Measurements from ENCODE around the gene TBL1XR1. TPM values are rescaled to one million over a fixed set of nuclear protein-coding genes. Genes with fewer than 3 reads are reported as not detected.

Gene TBL1XR1
- total RNA-seq, 1 experiment from 2014 or later: 127 TPM

GRCh38 chr3:176995946-176996345 is 201.3 kb downstream of the TBL1XR1 start:
- no peaks in the 10 kb centered on the region for H3K4me1 Mint-ChIP-seq (ENCODE audit: low read depth, unreplicated experiment)
- H3K4me3 ChIP-seq (ENCODE audit: low read depth, low read length): no peak overlapping the region
- H3K4me1 ChIP-seq: no peaks in the 10 kb centered on the region
- H3K4me3 Mint-ChIP-seq (ENCODE audit: unreplicated experiment): no peak overlapping the region
- peaks cover 9% of the 10 kb centered on the region for H3K9me3 Mint-ChIP-seq (ENCODE audit: unreplicated experiment)
- no peak overlapping the region for H3K27ac Mint-ChIP-seq (ENCODE audit: unreplicated experiment)
- no TSS peak for BruUV-seq (replicated peaks)
- TF ChIP-seq CTCF (IDR thresholded peaks at IDR 0.05; ENCODE audit: insufficient read depth in 1 of 2, low read depth in 1 of 2, low read length in 1 of 2, severe bottlenecking in 1 of 2, unreplicated experiment in 1 of 2): no peak
- H3K27me3 ChIP-seq (replicated peaks; ENCODE audit: control insufficient read depth, insufficient read depth, low read length): no peaks in the 10 kb centered on the region
- no peaks in the 10 kb centered on the region for H3K36me3 ChIP-seq (ENCODE audit: control insufficient read depth, insufficient read depth, low read length)
- intact Hi-C loops (cut with micrococcal nuclease; ENCODE audit: unreplicated experiment): no loop called here
- H3K27me3 Mint-ChIP-seq (ENCODE audit: insufficient read depth, unreplicated experiment): no peaks in the 10 kb centered on the region
- POLR2A ChIA-PET: no interaction called here
- DNase-seq: no peak
- H3K9me3 ChIP-seq: no peaks in the 10 kb centered on the region
- CTCF ChIA-PET: no interaction called here
- no peaks in the 10 kb centered on the region for H3K36me3 Mint-ChIP-seq (ENCODE audit: insufficient read depth, unreplicated experiment)

GRCh38 chr3:176994891-176995781 is 202.1 kb downstream of the TBL1XR1 start:
- H3K9me3 ChIP-seq: no peaks in the 10 kb centered on the region
- intact Hi-C loops (cut with micrococcal nuclease; ENCODE audit: unreplicated experiment): no loop called here
- no peak overlapping the region for H3K27ac Mint-ChIP-seq (ENCODE audit: unreplicated experiment)
- no peak overlapping the region for H3K4me3 Mint-ChIP-seq (ENCODE audit: unreplicated experiment)
- no peak overlapping the region for H3K4me3 ChIP-seq (ENCODE audit: low read depth, low read length)
- no peaks in the 10 kb centered on the region for H3K4me1 ChIP-seq
- ChIA-PET POLR2A (no interaction called here), CTCF (no interaction called here)
- no peak for DNase-seq
- H3K36me3 Mint-ChIP-seq (ENCODE audit: insufficient read depth, unreplicated experiment): no peaks in the 10 kb centered on the region
- H3K4me1 Mint-ChIP-seq (ENCODE audit: low read depth, unreplicated experiment): no peaks in the 10 kb centered on the region
- BruUV-seq (replicated peaks): no TSS peak
- peaks cover 9% of the 10 kb centered on the region for H3K9me3 Mint-ChIP-seq (ENCODE audit: unreplicated experiment)
- no peaks in the 10 kb centered on the region for H3K36me3 ChIP-seq (ENCODE audit: control insufficient read depth, insufficient read depth, low read length)
- no peaks in the 10 kb centered on the region for H3K27me3 Mint-ChIP-seq (ENCODE audit: insufficient read depth, unreplicated experiment)
- H3K27me3 ChIP-seq (replicated peaks; ENCODE audit: control insufficient read depth, insufficient read depth, low read length): no peaks in the 10 kb centered on the region
- TF ChIP-seq CTCF (IDR thresholded peaks at IDR 0.05; ENCODE audit: insufficient read depth in 1 of 2, low read depth in 1 of 2, low read length in 1 of 2, severe bottlenecking in 1 of 2, unreplicated experiment in 1 of 2): no peak

- Histone ChIP-seq H3K27me3 (replicated peaks; ENCODE audit: control insufficient read depth, insufficient read depth, low read length) (no peaks in the 10 kb centered on the region), H3K4me1 (no peaks in the 10 kb centered on the region), H3K36me3 (ENCODE audit: control insufficient read depth, insufficient read depth, low read length) (no peaks in the 10 kb centered on the region), H3K4me3 (ENCODE audit: low read depth, low read length) (no peak overlapping the region), H3K9me3 (no peaks in the 10 kb centered on the region)
- CTCF ChIA-PET: no interaction called here
- BruUV-seq (replicated peaks): no TSS peak
- peaks cover 9% of the 10 kb centered on the region for H3K9me3 Mint-ChIP-seq (ENCODE audit: unreplicated experiment)
- H3K4me3 Mint-ChIP-seq (ENCODE audit: unreplicated experiment): no peak overlapping the region
- POLR2A ChIA-PET: no interaction called here
- no peaks in the 10 kb centered on the region for H3K4me1 Mint-ChIP-seq (ENCODE audit: low read depth, unreplicated experiment)
- no peaks in the 10 kb centered on the region for H3K27me3 Mint-ChIP-seq (ENCODE audit: insufficient read depth, unreplicated experiment)
- DNase-seq: no peak
- TF ChIP-seq CTCF (IDR thresholded peaks at IDR 0.05; ENCODE audit: insufficient read depth in 1 of 2, low read depth in 1 of 2, low read length in 1 of 2, severe bottlenecking in 1 of 2, unreplicated experiment in 1 of 2): no peak
- H3K36me3 Mint-ChIP-seq (ENCODE audit: insufficient read depth, unreplicated experiment): no peaks in the 10 kb centered on the region
- intact Hi-C loops (cut with micrococcal nuclease; ENCODE audit: unreplicated experiment): no loop called here
- no peak overlapping the region for H3K27ac Mint-ChIP-seq (ENCODE audit: unreplicated experiment)
These were observed 202.9 kb downstream of the TBL1XR1 start for GRCh38 chr3:176994393-176994792.
